Mammary epithelial cell (primary cell): Measurements from ENCODE around the gene SLC39A8.

ENCODE experiments used
- EZH2 ChIP-seq: IDR thresholded peaks from 2 replicates; pipeline ENCODE4 v1.6.1; 2012; ENCODE audit warnings: low read length, inconsistent platforms, borderline replicate concordance
- TF ChIP-seq, protein P1 (sequence below), 2 donors: IDR thresholded peaks in 1 of 2; conservative IDR thresholded peaks in 1 of 2; 2 replicates each; pipeline ENCODE4 v1.5.1; 2011 to 2012; ENCODE audit warnings: inconsistent platforms in 2 of 2, low read length in 2 of 2, mild to moderate bottlenecking in 2 of 2, control low read depth in 1 of 2, low read depth in 1 of 2; ENCODE audit not compliant: insufficient read depth in 1 of 2; ENCODE audit errors: extremely low read depth in 1 of 2

DNA sequence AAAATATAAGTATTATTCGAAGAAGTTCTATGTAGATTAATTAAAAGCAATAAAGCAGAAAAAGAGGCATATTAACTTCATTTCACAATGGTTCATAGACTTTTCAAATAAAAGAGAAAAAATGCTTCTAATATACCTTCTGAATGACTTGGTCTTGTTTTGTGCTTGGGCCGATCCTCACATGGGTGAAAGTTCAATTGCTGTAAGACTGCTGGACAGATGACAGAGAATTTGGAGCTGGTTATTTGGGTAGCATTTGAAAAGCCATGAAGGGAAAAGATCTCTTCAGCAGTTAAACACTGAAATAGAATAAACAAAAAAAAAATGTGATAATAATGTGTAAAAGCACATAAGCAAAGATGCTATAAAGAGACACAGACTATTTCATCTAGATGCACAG, 29.8 kb downstream of the SLC39A8 start:
- TF ChIP-seq EZH2, result no peak
- TF ChIP-seq, protein P1, sequence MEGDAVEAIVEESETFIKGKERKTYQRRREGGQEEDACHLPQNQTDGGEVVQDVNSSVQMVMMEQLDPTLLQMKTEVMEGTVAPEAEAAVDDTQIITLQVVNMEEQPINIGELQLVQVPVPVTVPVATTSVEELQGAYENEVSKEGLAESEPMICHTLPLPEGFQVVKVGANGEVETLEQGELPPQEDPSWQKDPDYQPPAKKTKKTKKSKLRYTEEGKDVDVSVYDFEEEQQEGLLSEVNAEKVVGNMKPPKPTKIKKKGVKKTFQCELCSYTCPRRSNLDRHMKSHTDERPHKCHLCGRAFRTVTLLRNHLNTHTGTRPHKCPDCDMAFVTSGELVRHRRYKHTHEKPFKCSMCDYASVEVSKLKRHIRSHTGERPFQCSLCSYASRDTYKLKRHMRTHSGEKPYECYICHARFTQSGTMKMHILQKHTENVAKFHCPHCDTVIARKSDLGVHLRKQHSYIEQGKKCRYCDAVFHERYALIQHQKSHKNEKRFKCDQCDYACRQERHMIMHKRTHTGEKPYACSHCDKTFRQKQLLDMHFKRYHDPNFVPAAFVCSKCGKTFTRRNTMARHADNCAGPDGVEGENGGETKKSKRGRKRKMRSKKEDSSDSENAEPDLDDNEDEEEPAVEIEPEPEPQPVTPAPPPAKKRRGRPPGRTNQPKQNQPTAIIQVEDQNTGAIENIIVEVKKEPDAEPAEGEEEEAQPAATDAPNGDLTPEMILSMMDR (conservative IDR thresholded peaks at IDR 0.05 in 1 of 2, IDR thresholded peaks at IDR 0.05 in 1 of 2; ENCODE audit: extremely low read depth in 1 of 2, insufficient read depth in 1 of 2, low read depth in 1 of 2, low read length in 2 of 2), result no peak
